Astrocyte of the cerebellum (primary cell): Measurements from ENCODE around the gene AEBP1.
A peak's percentile ranks its signal among the peaks of the same experiment; 100 is the strongest.

ENCODE experiments used
- DNase-seq: peaks from one replicate; pipeline ENCODE4 v3.0.0-alpha.2; 2011; ENCODE audit warnings: low read depth
- H3K4me3 ChIP-seq: 2 replicates; pipeline ENCODE4 v1.5.1; 2011; ENCODE audit warnings: mild to moderate bottlenecking, low read depth, low read length, moderate library complexity
- CTCF ChIP-seq: IDR thresholded peaks from 2 replicates; pipeline ENCODE4 v1.5.1; 2012; ENCODE audit warnings: low read length, low read depth, moderate library complexity, mild to moderate bottlenecking; ENCODE audit errors: missing control alignments
- in situ Hi-C: cut with HindIII; loops from 2 replicates; pipeline ENCODE4 v1.10.0; 2017; ENCODE audit warnings: low sequenced_read_pairs

Gene AEBP1

GRCh38 chr7:44098092-44099068 lies 5.8 kb upstream of the AEBP1 start:
- no peak for TF ChIP-seq CTCF
- DNase-seq: no peak
- in situ Hi-C loops: no loop called here
- no peak overlapping the region for H3K4me3 ChIP-seq

DNA sequence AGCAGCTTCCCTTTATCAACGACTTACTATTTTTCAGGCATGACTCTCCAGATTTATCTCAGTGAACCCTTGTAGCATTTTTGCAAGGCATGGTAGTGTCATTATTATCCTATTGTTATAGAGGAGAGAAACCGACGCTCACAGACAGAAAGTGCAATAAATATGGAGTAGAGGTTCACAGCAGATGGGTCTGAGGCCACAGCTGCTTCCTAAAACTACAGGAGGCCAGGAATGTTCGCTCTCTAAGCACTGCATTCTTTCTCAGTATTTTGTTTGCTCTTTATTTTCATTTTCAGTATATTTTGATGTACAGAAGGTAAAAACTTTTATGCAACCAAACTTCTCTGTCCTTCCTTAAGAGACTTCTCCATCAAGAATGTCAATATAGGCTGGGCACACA lies 4.5 kb upstream of the AEBP1 start:
- in situ Hi-C loops: no loop called here
- no peak overlapping the region for H3K4me3 ChIP-seq
- no peak for TF ChIP-seq CTCF
- no peak for DNase-seq

- no peak for TF ChIP-seq CTCF
- DNase-seq: peak; percentile 79
- in situ Hi-C loops: no loop called here
- H3K4me3 ChIP-seq: no peak overlapping the region
Observed at GRCh38 chr7:44100458-44101302, 3.5 kb upstream of the AEBP1 start.

DNA sequence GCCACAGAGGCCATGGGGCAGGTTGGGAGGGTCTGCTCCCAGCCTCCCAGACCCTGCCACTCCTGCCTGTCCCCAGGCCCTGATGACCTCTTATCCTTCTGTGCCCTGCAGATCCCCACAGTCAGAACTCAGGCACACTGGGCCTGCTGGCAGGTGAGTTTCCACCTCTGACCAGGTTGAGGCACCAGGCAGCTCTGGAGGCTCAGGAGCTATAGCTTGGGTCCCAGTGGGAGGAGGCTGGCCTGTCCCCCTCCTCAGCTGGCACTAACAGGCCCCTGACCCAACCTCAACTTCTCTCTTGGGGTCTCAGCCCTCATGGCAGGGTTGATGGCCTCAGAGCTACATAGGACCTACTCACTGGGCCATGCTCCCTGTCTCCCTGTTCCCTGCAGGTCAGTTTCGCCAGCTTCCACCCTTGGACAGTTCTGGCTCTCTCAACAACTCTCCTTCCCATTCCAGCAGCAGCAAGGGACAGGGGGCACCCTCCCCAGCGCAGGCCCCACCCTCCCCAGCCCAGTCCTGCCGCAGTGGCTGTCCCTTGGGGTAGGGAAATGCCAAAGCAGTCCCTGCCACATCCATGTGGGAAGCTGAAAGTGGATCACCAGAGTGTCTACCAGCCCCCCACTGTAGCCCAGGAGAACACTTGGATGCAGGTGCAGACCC lies 2.7 kb upstream of the AEBP1 start:
- in situ Hi-C loops: no loop called here
- no peak for TF ChIP-seq CTCF
- H3K4me3 ChIP-seq: no peak overlapping the region
- no peak for DNase-seq

DNA sequence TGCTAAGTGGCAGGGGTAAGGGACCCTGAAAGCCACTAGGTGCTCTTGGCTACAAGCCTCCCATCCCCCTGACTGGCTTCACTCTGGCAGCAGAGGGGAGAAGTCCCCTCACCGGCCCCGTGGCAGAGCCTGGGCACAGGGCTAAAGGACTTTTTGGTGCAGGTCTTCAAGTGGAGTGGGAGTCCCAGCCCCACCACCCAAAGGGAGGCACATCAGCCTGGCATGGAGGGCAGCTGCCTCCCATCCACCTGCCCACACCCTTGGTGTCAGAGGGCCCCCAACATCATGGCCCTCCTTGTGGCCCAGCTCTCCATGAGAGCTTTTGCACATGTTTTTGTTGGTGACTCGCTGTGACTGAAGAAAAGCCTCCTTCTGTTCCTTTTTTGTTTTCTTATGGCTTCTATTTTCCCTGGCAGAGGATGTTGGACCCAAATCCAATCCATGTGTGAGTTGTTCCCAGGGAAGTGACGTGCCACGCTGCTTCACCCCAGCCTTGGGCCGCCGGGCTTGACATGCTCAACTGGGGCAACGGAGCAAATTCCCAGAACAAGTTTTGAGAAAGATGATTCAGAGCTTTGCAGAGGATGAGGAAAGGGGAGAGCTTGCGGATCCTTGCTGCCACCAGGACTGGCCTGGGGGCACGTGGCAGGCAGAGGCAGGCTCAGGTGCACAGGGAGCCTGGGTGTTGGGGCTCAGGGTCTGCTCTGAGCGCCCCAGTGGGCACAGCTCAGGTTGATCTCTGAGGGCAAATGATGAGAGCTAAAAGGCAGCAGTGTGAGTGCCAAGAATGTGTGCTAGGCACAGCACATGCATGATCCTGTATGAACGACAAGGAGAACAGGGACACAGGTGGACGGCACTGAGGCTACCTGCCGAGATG lies 1.9 kb upstream of the AEBP1 start:
- DNase-seq: no peak
- H3K4me3 ChIP-seq: no peak overlapping the region
- no peak for TF ChIP-seq CTCF
- in situ Hi-C loops: no loop called here
